HepG2 (cell line): Measurements from ENCODE around the gene C14orf93. TPM values are rescaled to one million over a fixed set of nuclear protein-coding genes. Genes with fewer than 3 reads are reported as not detected.

Experiments
- AGO1 ChIP-seq: fragments of 200-400 bp; formaldehyde crosslinking; IDR thresholded peaks from 2 replicates; pipeline ENCODE4 v1.6.1; 2017; ENCODE audit warnings: mild to moderate bottlenecking, low read depth, low read length, moderate library complexity; ENCODE audit not compliant: poor library complexity, severe bottlenecking
- ASH2L ChIP-seq: fragments of 300-600, 200-600 bp; sonication (generic); IDR thresholded peaks from 2 replicates; pipeline ENCODE4 v1.7.0; 2017; ENCODE audit warnings: low read depth, mild to moderate bottlenecking, moderate library complexity, mixed read lengths, low read length; ENCODE audit not compliant: insufficient read length
- CTCF ChIP-seq: sonication (generic); formaldehyde crosslinking; IDR thresholded peaks from 2 replicates; pipeline ENCODE4 v1.5.0; 2020; ENCODE audit warnings: mild to moderate bottlenecking, missing genetic modification reagents, moderate library complexity
- HOMEZ ChIP-seq: IDR thresholded peaks from 2 replicates; pipeline ENCODE4 v1.6.1; 2016; ENCODE audit warnings: low read depth
- IRF1 ChIP-seq: sonication (generic); formaldehyde crosslinking; IDR thresholded peaks from 2 replicates; pipeline ENCODE4 v1.4.0; 2020; ENCODE audit warnings: low read depth, mild to moderate bottlenecking, missing genetic modification reagents
- MAFF ChIP-seq: IDR thresholded peaks from 2 replicates; pipeline ENCODE4 v1.6.1; 2011; ENCODE audit warnings: low read depth, low read length, improper control_type of control experiment
- PAXIP1 ChIP-seq: sonication (generic); formaldehyde crosslinking; conservative IDR thresholded peaks from 2 replicates; pipeline ENCODE4 v1.4.0; 2020; ENCODE audit warnings: mild to moderate bottlenecking, missing genetic modification reagents, moderate library complexity
- PTBP1 ChIP-seq: fragments of 200-400 bp; formaldehyde crosslinking; IDR thresholded peaks from 2 replicates; pipeline ENCODE4 v1.6.1; 2018; ENCODE audit warnings: low read length, low read depth; ENCODE audit not compliant: poor library complexity, severe bottlenecking
- SIX4 ChIP-seq: sonication (generic); formaldehyde crosslinking; IDR thresholded peaks from 2 replicates; pipeline ENCODE4 v1.4.0; 2020; ENCODE audit warnings: missing genetic modification reagents
- SMAD3 ChIP-seq: sonication (generic); formaldehyde crosslinking; IDR thresholded peaks from 2 replicates; pipeline ENCODE4 v1.4.0; 2020; ENCODE audit warnings: missing genetic modification reagents
- SP4 ChIP-seq: sonication (generic); formaldehyde crosslinking; IDR thresholded peaks from 2 replicates; pipeline ENCODE4 v1.8.1; 2023; ENCODE audit warnings: mild to moderate bottlenecking, missing genetic modification reagents
- SYNCRIP ChIP-seq: fragments of 200-400 bp; formaldehyde crosslinking; IDR thresholded peaks from 2 replicates; pipeline ENCODE4 v1.6.1; 2018; ENCODE audit warnings: mild to moderate bottlenecking, low read depth, low read length; ENCODE audit not compliant: insufficient read depth
- ZBTB43 ChIP-seq: sonication (generic); formaldehyde crosslinking; conservative IDR thresholded peaks from 2 replicates; pipeline ENCODE4 v1.4.0; 2020; ENCODE audit warnings: missing genetic modification reagents
- ZBTB44 ChIP-seq: sonication (generic); formaldehyde crosslinking; IDR thresholded peaks from 2 replicates; pipeline ENCODE4 v1.4.0; 2020; ENCODE audit warnings: missing genetic modification reagents
- ZNF383 ChIP-seq: sonication (generic); formaldehyde crosslinking; IDR thresholded peaks from 2 replicates; pipeline ENCODE4 v1.4.0; 2020; ENCODE audit warnings: missing genetic modification reagents, mild to moderate bottlenecking, borderline replicate concordance
- ZNF552 ChIP-seq: sonication (generic); formaldehyde crosslinking; IDR thresholded peaks from 2 replicates; pipeline ENCODE4 v1.9.0; 2022; ENCODE audit warnings: missing genetic modification reagents, mild to moderate bottlenecking, borderline replicate concordance
- polyA plus RNA-seq, 8 experiments: library from polyadenylated mRNA; depleted of rRNA in 3 of 8; stranded (reverse) in 7 of 8; unstranded in 1 of 8; fragments of >200 nt; fragmentation: Illumina TruSeq in 4 of 8; extraction: Trizol in 4 of 8; gene quantifications; 2 replicates each; pipeline versions ENCODE4 v1.2.1 to v1.2.3, GENCODE V29; 2011 to 2016; ENCODE audit warnings: low read depth in 4 of 8, missing spikeins in 1 of 8, mixed read lengths in 1 of 8; ENCODE audit not compliant: insufficient read depth in 1 of 8
- total RNA-seq, 5 experiments: library from RNA; depleted of rRNA; stranded (reverse); fragments of >200 nt; fragmentation: Illumina TruSeq; extraction: Trizol; gene quantifications; 2 replicates each; pipeline ENCODE4 v1.2.3, GENCODE V29; 2016; ENCODE audit warnings: low read depth in 1 of 5

The C14orf93 gene
- total and polyA plus RNA-seq, 2 of the 13 experiments (the other 11 are each of a cell fraction or from before 2014, with no cell fraction given), result 11.4 to 22.5 TPM

GRCh38 chr14:22976620-22977433, 33.1 kb downstream of the C14orf93 start (continued):
- TF ChIP-seq ZNF552 (CRISPR knock-in tag) (peak; percentile 15; the same call in 1 of the 2 replicates), ASH2L (peak; percentile 99), PTBP1 (peak; percentile 7), CTCF (CRISPR knock-in tag) (no peak), SIX4 (CRISPR knock-in tag) (peak; percentile 83), SMAD3 (peak; percentile 77; the same call in 1 of the 2 replicates), IRF1 (CRISPR knock-in tag) (peak; percentile 50; the same call in 1 of the 2 replicates), PAXIP1 (CRISPR knock-in tag) (peak; percentile 99), HOMEZ (CRISPR knock-in tag) (peak; percentile 61; the same call in 1 of the 2 replicates), MAFF (peak; percentile 44; the same call in 1 of the 2 replicates), ZBTB44 (CRISPR knock-in tag) (0 out of 2 replicates have a peak, but pooled peaks have one; percentile 73), ZBTB43 (CRISPR knock-in tag) (no peak), SP4 (CRISPR knock-in tag) (no peak), ZNF383 (CRISPR knock-in tag) (no peak), AGO1 (no peak), SYNCRIP (no peak)
